Activated CD4-positive, CD25-positive, alpha-beta regulatory T cell treated with anti-CD3 and anti-CD28 coated beads, Interleukin-2, amount 50 U/mL, for 72 hours (primary cell): ENCODE measurements around the gene CHN1.

Experiments used
- DNase-seq: peaks from one replicate; pipeline ENCODE4 v3.0.0; 2021

CHN1 gene

DNA sequence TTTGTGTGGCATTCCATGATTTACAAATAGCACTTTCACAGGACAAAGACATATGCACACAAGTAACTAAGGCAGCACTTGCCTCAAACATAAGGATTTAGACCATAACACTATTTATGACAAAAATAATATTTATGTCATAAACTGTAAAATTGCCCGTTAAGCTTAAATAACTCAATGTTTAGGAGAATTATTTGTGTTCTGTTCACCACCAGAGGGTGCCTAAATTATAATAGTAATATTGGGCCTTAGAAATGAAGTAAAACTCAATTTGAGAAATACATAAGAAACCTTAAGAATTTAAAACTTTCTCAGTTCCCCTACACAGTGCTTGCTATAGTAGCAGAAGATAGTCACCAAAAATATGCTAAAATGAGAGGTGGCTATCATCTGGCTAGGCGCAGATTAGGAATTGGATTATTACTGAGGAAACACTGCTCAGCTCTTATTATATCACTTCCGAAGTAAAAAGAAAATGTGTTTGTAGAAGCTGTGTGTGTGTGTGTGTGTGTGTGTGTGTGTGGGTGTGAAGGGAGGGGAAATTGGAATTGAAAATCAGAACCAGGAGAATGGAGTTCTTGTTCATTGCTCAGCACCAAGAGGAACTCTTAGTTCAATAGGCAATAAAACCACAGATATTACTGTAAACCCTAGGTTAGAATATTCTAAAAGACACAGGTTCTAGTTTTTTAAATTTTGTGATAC, 4.9 kb upstream of the CHN1 start:
- no peak for DNase-seq

DNA sequence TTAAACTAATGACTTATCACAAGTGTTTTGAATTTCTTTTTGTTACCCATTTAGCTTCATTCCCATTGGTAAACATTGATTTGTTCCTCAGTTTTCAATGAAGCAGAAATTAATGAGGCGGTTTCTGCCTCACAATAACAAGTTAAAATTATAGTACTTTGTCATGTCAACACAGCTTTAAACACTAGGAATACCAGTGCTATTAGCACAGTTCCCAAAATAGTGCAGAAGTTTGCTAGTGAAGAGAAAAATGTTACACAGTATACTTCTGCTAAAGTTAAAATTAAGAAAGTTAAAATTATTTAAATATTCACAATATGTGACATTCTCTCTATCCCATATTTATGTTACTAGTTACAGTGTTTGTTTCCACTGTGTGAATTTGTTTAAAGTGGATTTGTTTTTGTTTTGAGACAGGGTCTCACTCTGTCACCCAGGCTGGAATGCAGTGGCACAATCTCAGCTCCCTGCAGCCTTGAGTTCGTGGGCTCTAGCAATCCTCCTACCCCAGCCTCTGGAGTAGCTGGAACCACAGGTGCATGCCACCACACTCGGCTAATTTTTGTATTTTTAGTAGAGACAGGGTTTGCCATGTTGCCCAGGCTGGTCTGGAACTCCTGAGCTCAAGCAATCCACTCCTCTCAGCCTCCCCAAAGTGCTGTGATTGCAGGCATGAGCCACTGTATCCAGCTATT, 3.8 kb upstream of the CHN1 start:
- no peak for DNase-seq

DNA sequence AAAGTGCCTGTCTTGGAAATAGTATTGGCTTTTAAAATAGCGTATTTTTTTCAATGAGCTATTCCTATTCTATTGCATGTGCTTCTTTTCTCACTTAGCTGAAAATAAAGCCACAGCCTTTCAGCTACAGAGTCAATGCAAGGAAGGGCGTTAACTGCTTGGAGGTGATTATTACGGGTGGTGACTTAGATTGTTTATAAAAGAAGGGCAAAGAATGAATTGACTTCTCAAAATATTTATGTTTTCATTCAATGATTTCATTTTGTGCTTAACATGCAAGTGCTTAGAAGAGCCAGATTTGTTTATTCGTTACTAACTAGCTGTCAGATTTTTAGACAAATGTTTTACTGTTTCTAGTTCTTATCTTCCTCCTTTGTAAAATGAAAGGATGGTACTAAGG, 2.8 kb upstream of the CHN1 start:
- no peak for DNase-seq

DNA sequence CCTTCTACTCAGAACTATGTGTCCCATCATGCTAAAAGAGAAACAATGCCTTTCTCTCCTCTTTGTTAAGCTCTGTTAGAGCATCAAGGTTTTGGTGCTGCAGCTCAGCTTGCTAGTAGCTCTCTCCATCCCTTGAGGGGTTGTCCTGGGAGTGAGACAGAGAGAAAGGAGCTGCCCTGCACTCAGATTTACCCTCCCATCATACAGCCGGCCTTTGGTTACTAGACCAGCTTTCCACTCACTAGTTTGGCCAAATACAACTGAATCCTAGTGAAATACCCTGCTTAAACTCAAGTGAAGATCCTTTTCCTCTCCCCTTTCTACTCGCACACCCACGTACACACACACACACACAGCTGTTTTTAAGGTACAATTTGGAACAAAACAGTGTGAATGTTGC, 2.3 kb upstream of the CHN1 start:
- DNase-seq: no peak

DNA sequence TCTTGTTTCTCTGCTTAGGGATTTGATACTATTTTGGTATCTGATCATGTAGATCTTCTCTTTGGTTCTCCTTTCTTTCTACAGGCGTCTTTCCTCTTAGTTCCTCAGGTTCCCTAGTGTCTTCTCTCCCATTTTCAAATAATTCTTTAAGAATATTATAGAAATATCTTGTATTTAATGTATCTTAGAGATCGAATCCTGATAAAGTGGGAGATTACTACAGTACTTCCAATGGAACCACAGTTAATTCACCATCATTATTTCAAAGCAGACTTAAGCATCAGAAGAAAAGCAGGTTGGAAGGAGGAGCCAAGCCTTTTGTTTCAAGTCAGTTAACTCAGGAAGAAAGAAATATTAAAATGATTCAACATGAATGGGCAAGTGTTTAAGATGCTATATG, 1.1 kb upstream of the CHN1 start:
- no peak for DNase-seq

DNA sequence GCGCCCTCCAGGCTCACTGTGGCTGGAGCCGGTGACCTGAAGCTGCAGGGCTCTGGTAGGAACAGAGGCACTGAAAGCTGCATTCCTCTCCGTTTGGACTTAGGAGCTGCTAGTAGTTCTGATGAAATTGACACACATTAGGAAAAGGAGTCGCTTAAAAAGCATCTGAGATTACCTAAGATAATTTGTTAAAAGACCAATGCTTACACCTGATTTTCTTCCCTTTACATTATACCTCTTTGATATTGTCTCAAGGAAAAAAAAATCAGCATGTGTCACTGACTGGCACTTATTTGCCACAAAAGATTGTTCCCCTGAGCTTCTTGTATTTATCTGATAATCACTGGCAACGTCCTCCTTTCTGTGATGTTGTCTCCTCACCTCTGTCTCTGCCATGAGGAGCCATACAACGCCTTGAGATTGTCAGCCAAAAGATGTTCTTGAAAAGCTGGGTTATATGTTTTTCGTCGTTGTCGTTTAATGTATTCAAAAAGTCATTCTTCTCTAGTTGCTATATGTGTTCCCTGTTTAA, 618 bp upstream of the CHN1 start:
- no peak for DNase-seq

DNA sequence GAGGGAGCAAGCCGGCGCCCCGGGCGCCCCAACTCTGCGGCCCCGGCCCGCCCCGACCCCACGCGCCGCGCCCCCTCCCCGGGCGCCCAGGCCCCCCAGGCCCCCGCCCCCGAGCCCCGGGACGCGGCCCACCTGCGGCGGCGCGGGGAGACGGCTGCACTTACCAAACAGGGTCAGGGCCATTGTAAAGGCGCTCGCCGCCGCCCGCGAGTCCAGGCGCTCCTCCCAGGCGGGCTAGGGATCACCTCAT, 526 bp downstream of the CHN1 start:
- DNase-seq: no peak

DNA sequence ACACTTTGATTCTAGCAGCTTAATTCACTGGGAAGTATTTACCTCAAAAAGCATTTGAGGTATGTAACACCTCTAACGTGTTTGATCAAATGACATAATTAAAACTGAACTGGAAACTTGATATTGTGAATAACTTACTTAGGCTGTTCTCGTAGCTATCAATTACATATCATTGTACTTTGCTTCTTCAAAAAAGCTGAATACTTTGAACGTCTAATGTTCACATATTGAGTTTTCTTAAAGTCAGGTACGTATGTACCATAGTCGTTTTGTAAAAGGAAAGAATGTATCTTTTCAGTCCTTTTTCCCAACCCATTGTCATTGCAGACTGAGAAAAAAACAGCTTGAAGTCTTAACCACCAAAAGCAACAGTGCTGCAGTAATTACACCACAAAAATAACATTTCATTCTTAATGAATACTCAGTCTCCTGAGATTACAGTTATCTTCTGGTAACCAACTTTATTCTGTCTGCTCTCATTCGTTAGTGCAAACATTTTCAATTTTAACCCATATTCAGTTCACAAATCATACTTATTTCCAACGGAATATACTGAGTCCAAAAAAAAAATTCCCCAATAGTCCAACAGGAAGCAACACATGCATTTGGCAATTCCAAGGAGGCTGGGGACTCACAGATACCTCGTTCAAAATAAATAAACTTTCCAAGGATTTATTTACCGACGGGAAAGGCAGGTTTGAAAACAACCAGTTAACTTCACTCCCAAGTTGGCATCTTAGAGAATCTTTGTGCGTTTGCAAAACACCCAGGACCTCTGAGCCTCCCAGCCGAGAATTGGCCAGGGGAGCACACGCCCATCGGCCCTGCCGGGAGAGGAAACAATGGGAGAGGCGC, 1.1 kb downstream of the CHN1 start:
- no peak for DNase-seq

DNA sequence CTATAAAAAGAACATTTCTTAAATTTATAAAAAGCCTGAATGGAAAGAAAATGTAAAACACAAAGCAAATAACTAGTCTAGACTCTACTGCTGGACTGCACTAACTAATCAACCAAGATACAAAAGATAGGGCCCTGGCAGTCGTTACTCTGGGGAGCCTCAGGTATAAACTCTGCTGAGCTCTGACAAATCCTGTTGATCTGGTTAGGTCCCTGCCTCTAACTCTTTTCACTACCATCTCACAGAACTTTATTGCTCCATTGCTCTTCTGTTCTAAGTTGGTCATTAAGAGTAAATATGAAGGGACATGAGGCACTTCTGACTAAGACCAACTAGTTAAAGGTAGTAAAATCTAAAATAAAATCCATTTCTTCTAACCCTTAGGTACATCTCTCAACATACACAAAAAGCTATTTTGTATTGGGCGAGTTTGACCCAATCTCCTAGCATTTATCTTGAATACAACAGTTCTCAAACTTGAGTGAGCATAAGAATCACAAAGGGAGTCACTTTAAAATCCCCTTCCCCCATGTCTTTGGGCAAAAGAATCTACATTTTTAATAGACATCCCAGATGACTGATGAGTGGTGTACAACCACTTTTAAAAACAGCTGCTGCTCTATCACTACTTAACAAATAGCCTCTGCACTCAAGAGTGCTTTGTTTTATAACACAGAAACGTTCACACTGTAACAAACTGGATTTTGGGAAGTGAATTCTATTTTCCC, 2.5 kb downstream of the CHN1 start:
- DNase-seq: no peak

DNA sequence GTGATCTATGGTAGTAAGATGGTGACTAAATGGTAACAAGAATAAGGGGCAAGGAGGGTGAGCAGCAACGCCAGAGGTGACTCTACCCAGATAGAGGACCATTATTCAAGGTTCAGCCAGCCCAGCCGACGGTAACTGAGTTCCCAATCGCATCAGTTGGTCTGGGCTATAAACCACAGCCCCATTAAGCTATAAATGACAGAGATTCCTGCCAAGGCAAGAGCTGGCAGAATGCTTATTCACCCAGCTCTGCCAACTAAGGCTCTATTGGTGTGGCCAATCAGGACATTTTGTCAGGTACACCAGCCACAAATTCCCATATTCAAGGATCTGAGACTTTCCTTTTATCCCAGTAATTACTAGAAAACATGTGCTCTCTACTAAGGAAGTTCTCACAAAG, 3.6 kb downstream of the CHN1 start:
- no peak for DNase-seq

DNA sequence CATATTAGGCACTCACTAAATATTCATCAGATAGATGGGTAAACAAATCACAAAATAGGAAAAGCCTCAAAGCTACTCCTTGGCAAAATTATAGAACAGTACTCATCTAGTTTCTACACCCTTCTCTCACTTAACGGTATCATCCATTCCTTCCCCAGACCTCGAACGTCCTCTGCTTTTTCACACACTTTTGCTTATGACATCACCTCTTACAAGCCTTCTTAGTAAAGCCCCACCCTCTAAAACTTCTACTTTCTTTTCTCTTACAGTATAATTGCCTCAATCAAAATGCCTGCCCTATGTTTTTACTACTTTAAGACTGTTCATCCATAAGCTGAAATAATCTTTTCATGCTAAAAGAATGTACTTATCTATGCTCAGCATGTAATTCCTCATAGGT, 8.1 kb downstream of the CHN1 start:
- no peak for DNase-seq

DNA sequence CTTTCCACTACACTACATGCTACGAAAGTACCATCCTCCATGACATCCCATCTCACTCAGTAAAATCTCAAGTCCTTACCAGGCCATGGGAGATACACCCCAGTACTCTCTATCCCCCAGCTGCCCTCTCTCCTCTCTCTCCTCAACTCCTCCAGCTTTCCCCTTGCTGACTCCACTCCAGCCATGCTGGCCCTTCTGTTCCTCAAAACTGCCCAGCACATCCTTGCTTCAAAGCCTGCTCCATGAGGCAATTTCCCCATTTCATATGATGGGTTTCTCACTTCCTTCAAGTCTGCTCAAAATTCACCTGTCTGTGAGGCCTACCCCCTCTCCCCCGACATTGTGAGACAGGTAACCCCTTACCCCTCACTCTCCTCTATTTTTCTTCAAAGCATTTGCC, 8.6 kb downstream of the CHN1 start:
- no peak for DNase-seq

DNA sequence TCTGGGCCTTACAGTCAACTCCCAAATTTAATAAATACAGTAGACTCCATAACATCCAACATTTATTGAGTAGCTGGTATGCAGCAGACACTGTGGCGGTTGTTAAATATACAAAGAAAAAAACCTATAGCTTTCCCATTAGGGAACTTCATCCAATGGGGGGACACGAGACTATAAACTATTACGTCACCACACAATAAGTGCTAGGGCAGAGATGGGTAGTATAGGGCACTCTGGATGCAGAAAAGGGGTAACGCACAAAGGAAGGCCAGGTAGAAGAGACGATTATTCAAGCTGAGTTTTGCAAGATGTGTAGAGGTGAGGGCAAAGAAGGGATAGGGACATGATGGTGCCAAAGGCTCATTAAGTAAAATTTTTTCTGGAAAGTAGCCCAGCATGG, 10.8 kb downstream of the CHN1 start:
- no peak for DNase-seq

DNA sequence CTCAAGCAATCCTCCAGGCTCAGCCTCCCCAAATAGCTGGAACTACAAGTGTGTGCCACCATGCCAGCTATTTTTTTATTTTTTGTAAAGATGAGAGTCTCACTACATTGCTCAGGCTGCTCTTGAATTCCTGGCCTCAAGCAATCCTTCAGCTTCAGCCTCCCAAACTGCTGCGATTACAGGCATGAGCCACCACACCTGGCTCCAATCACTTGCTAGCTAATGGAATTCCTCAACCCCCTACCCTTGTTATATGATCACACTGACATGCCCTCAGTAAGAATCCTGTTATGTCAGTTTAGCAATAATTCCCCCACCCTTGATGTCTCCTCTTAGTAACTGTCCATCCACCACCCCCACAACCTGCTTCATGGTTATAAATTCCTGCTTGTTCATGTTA, 12.3 kb downstream of the CHN1 start:
- DNase-seq: no peak

DNA sequence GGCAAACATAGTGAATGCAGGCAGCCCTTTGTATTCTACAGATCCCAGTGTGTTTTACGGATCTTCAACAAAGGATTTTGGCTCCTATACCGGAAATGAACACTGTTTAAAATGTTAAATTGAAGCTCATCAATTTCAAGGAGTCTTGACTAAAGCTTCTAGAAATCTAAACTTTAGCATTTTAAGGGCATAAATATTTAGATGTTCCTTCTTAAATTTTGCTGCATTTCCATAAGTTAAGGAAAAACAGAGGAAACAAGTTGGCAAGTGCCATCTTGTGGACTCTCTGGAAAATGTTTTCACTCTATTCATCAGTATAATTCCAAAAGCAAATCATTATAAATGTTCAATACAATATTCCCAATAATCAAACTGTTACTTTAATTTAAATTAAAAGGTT, 19.6 kb downstream of the CHN1 start:
- DNase-seq: no peak

DNA sequence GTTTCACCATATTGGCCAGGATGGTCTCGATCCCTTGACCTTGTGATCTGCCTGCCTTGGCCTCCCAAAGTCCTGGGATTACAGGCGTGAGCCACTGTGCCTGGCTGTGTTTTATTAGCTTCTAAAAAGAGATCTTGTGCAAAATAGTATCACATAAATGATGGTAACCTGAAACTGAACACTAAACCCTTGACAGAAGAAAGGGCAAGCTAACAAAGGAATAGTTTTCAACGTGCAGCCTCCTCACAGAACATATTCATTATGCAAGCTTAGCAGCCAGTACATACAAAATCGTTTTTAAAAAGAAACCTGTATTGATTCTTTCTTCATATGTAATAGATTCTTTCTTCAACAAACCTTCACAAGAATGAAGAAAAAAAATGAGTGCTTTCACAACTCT, 20.6 kb downstream of the CHN1 start:
- DNase-seq: no peak

DNA sequence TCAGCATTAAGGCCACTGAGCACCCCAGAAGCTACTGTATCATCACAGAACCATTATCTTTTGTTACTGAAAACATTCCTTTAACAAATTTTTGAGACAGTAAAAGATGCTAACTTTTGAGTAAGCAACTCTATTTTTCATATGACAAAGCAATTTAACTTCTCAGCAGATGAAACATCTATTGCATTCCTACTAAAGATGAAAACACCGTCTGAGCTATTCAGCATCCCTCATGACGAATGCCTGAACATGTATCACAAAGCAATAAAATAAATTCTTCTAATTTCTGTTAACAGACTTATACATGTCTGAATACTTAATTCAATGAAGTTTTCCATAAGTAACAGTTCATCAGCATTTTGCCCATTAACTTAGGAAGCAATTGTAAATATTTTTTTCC, 23.9 kb downstream of the CHN1 start:
- no peak for DNase-seq

DNA sequence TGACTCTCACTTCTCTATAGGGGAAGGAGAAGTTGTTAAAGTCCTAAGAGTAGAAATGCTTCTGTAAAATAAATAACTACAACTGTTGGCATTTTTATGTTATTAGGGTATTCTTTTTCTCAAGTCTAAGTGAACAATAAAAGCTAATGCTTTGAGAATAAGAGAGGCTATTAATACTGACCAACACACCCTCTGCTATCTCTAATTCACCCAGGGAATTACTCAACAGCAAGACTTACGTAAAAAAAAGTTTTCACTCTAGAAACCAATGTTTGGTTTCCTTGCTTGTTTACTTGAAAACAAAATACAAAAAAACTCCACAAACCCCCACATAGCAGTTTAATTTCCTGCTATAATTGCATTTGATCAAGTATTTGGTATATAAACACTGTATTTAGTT, 25.2 kb downstream of the CHN1 start:
- no peak for DNase-seq

DNA sequence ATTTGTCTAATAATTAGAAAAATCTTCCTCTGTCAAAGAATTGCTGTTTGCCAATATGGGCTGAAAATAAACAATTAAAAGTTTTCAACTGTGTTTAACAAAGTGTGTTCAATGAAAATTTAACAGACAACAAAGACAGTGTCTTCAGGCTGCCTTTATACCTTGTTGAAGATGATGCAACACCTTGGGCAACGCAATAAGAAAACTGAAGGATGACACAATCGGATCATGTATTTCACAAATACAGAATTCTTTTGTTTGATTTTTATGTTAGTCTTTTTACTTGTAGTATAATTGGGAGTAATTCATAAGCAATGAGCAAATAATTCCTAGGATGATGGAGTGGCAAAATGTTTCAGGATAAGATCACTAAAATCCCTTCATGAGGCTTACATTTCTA, 27.8 kb downstream of the CHN1 start:
- DNase-seq: no peak

DNA sequence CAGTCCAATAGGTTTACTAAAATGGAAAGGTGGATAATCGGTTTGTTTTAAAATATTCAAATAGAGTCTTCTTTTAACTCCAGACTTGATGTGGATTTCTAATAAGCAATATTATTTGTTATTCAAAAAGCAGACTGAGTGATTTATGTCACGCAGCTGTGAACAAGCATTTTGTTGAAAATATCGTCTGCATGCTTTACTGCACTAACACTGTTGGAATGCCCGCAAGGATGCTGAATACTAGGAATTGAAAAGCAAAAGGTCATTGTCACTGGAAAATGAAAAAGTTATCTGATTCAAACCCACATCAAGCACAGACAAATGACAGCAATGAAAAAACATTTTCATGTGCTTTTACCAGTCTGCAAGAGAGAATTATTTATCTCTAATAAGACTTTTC, 31.1 kb downstream of the CHN1 start:
- DNase-seq: no peak

DNA sequence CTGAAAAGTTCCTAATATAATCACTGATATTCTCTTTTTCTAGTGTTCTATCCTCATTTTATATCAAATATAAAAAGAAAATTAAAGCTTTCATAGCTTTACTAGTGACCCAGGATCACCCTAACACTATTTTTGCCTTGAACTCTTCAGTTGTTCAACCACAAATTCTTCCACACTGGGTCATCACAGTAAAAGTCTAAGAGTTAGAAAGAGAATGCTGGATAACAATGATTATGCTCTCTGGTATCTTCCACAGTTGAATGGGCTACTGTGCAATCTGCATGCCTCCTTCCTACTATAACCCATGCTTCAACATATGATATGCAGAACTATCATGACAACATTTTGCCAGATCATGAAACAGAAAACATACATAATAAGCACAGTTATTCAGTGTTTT, 32.3 kb downstream of the CHN1 start:
- DNase-seq: no peak

DNA sequence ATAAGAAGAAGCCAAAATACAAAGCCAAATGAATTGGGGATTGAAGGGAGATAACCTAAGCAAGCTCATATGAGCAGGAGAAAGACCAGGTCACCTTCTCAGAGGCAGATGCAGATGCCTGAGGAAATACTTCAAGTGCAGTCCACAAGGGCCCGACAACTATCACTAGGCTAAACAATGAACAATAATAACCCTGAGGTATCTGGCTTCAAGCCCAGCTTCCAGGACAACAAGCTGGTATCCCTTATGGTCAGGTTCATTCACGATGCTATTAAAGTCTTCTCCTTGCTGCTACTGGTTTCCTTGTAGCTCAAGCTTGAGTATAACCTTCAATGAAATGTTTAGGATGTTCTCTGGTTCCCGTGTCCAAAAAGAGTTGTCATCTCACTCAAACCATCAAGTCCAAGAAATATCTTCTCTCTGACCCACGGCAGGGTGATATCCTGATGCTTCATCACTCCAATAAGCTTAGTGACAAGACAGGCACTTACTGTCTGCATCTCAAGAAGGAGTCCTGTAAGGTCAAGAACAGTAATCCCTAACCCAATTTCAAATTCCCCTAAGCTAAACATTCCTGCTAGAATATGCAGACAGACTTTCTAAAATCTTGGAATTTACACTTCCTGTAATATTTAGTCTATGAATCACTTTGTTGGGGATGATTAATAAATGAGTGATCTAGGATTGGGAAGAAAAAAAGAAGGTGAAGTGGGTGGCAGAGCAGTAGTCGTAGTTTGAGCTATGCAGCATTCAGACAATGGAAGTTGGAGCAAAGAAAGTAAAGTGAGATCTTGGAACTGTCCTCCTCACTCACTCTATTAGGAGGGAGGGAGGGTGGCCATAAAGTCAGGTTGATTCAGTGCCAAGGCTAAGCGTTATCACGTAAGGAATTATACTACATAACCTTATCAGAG, 33.1 kb downstream of the CHN1 start:
- no peak for DNase-seq
